Measurements from ENCODE around the gene EIF4E2. TPM values are rescaled to one million over a fixed set of nuclear protein-coding genes. Genes with fewer than 3 reads are reported as not detected.
"Not testable (repeated sequence)": the region's sequence is repeated elsewhere in the genome, so short reads cannot be mapped to it uniquely, and the experiment has no call there.

The EIF4E2 gene
- total RNA-seq, 1 experiment from 2014 or later = 52.7 TPM

DNA sequence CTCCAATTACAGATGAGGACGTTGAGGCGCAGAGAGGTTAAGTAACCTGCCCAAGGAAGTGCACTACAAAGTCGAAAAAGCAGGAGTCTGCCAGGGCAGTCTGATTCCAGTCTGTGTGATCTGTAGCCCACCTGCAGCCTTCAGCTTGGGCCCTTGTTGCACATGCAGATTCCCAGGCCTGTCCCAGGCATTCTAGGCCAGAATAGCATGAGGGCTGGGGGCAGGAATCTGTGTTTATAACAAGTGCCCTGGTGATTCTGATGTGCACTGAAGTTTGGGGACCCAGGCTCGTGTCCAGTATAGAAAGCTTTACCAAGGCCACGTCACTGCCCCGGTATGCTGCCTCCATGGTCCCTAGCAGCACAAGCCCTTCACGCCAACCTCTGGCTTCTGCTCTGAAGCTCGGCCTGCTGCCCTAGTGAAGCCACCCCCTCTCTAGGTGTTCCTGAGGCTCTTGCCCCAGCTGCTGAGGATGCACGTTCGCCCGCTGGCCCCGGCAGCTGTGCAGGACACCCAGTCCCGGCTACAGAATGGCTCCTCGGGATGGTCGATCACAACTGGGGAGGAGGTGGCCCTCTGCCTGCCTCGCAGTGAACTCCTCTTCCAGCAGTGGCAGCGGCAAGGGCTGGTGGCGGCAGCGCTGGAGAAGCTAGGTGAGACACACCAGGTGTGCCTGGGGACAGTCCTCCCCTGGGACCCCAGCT lies 6.4 kb upstream of the EIF4E2 start:
- no peak for DNase-seq (ENCODE audit: low read depth, low spot score)
- in situ Hi-C loops (cut with HindIII; ENCODE audit: low pct_unique_long_range_greater_than_20kb, low sequenced_read_pairs) = no loop called here

DNA sequence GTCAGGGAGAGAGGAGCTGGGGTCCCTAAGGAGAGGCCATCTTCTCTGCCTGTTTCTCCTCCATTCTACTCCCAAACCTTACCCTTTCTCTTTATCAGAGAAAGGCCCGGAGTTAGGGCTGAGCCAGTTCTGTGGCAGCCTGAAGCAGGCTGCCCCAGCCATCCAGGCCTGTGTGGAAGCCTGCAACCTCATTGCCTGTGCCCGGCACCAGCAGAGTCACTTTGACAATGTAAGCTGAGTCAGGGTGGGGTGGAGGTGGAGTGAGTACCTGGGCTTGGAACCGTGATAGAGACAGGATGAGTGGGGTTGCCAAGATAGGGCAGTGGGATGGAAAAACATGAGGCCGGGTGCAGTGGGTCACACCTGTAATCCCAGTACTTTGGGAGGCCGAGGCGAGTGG lies 5.8 kb upstream of the EIF4E2 start:
- in situ Hi-C loops (cut with HindIII; ENCODE audit: low pct_unique_long_range_greater_than_20kb, low sequenced_read_pairs) = no loop called here
- DNase-seq (ENCODE audit: low read depth, low spot score) = no peak

GRCh38 chr2:232545511-232546375 lies 4.7 kb upstream of the EIF4E2 start:
- in situ Hi-C loops (cut with HindIII; ENCODE audit: low pct_unique_long_range_greater_than_20kb, low sequenced_read_pairs) = no loop called here
- no peak for DNase-seq (ENCODE audit: low read depth, low spot score)

DNA sequence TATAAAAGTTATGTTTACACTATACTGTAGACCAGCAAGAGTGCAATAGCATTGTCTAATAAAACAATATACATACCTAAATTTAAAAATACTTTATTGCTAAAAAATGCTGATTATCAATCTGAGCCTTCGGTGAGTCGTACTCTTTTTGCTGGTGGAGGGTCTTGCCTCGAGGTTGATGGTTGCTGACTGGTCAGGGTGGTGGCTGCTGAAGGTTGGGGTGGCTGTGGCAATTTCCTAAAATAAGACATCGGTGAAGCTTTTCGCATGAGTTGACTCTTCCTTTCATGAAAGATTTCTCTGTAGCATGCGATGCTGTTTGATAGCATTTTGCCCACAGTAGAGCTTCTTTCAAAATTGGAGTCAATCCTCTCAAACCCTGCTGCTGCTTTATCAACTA lies 2.5 kb upstream of the EIF4E2 start:
- in situ Hi-C loops (cut with HindIII; ENCODE audit: low pct_unique_long_range_greater_than_20kb, low sequenced_read_pairs) = no loop called here
- no peak for DNase-seq (ENCODE audit: low read depth, low spot score)

DNA sequence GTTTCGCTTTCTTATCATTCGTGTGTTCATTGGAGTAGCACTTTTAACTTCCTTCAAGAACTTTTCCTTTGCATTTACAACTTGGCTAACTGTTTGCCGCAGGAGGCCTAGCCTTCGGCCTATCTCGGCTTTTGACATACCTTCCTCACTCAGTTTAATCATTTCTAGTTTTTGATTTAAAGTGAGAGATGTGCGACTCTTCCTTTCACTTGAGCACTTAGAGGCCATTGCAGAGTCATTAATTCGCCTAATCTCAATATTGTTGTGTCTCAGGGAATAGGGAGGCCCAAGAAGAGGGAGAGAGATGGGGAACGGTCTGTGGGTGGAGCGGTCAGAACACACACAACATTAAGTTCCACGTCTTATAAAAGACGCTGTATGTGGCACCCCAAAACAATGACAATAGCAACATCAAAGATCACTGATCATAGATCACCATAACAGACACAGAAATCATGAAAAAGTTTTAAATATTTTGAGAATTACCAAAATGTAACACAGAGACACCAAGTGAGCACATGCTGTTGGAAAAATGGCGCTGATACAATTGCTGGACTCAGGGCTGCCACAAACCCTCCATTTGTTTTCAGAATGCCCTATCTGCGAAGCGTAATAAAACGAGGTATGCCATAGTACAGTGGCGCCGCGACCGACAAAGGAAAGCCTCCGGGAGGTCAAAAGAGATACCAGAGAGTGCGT lies 685 bp upstream of the EIF4E2 start:
- DNase-seq (ENCODE audit: low read depth, low spot score) = no peak
- in situ Hi-C loops (cut with HindIII; ENCODE audit: low pct_unique_long_range_greater_than_20kb, low sequenced_read_pairs) = no loop called here

DNA sequence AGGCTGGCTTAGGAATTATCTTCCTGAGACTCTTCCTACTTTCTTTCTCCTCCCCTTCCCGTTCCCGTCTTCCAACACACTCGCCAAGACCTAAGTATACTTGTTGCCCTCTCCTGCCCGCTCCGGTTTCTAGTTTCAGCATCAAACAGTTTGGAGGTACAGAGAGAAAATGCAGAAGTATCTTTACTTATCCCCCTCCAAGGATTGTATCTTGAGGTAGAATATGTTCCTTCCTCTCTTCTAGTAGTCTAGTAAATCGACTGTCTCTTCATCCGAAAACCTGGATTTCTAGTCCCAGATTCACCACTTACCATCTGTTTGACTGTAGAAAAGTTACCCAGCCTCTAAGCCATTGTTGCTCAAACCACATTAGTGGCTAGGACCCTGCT lies 755 bp downstream of the EIF4E2 start:
- in situ Hi-C loops (cut with HindIII; ENCODE audit: low pct_unique_long_range_greater_than_20kb, low sequenced_read_pairs) = no loop called here
- no peak for DNase-seq (ENCODE audit: low read depth, low spot score)

DNA sequence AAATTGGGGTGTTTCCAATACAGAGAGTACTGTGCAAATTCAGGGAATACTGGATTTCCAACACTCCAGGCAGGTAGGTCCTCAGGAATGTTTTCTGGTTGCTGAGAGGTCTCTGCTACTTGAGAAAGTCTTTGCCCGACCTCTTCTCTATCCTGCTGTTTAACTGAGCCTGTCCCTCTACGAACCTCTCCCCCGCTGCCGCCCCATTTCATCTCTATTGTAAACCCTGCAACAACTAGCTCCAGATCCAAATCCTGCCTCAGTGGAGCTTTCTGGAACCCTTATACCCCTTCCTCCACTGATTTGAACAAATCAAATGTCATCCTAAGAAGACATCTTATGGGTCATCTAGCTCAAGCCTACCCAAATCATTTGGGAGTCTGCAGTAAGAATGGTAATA lies 1.3 kb downstream of the EIF4E2 start:
- no peak for DNase-seq (ENCODE audit: low read depth, low spot score)
- in situ Hi-C loops (cut with HindIII; ENCODE audit: low pct_unique_long_range_greater_than_20kb, low sequenced_read_pairs) = no loop called here

DNA sequence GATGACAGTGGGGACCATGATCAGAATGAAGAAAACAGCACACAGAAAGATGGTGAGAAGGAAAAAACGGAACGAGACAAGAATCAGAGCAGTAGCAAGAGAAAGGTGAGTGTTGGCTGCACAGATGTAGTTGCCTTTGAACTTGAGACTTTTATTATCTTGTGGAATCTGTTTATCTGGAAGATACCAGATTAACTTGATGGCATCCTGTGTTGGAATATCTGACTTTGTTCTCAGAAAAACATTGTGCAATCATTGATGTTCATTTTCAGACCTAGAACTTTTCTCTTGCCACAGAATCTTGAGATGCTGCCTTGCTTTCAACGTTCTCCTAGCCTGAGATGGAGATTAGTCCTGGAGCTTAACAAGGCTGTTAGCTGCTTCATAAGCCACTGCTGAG lies 5.9 kb downstream of the EIF4E2 start:
- in situ Hi-C loops (cut with HindIII; ENCODE audit: low pct_unique_long_range_greater_than_20kb, low sequenced_read_pairs) = no loop called here
- no peak for DNase-seq (ENCODE audit: low read depth, low spot score)

- in situ Hi-C loops (cut with HindIII; ENCODE audit: low pct_unique_long_range_greater_than_20kb, low sequenced_read_pairs) = no loop called here
- DNase-seq (ENCODE audit: low read depth, low spot score) = peak; percentile 32
Observed at GRCh38 chr2:232562515-232563151, 12.1 kb downstream of the EIF4E2 start.

- no peak for DNase-seq (ENCODE audit: low read depth, low spot score)
- in situ Hi-C loops (cut with HindIII; ENCODE audit: low pct_unique_long_range_greater_than_20kb, low sequenced_read_pairs) = no loop called here
Observed at GRCh38 chr2:232563580-232563979, 13.1 kb downstream of the EIF4E2 start.

- no peak for DNase-seq (ENCODE audit: low read depth, low spot score)
- in situ Hi-C loops (cut with HindIII; ENCODE audit: low pct_unique_long_range_greater_than_20kb, low sequenced_read_pairs) = no loop called here
Observed at GRCh38 chr2:232567721-232568120, 17.2 kb downstream of the EIF4E2 start.

DNA sequence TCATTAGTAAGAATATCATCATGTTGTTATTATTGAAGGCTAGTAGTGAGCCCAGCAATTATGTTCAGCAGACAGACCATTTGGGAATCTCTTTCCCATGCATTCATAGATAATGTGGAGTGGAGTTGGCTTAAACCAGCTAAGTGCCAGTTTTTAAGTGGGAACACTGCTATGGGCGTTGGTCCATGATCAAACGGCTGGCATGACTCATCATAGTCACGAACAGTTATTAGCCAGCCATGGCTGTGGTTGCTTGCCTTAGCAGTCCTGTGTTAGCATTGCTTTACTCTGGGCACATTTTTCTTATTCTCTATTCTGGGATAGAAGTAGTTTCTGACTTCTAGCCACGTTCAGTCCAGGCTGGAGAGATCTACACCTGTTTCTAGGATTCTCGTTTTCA lies 17.7 kb downstream of the EIF4E2 start:
- in situ Hi-C loops (cut with HindIII; ENCODE audit: low pct_unique_long_range_greater_than_20kb, low sequenced_read_pairs) = no loop called here
- no peak for DNase-seq (ENCODE audit: low read depth, low spot score)

DNA sequence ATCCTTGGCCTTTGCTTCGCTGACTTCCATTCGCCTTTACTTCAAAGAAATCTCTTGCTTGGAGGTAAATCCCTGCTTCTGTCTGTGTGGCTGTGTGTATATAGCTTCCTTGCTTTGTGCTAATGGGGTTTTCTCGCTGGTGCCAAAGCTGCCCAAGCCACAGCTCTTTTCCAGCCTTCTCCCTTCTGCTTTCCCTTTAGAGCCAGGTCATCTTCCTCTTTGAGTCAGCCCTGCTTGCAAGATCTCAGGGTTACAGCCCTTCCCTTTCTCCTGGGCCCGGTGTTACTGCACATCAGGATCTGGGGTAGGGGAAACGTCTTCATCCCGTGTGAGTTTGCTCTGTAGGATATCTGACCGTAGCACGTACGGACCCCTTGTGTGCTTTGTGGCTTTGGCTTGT lies 19.1 kb downstream of the EIF4E2 start:
- in situ Hi-C loops (cut with HindIII; ENCODE audit: low pct_unique_long_range_greater_than_20kb, low sequenced_read_pairs) = no loop called here
- DNase-seq (ENCODE audit: low read depth, low spot score) = no peak

GRCh38 chr2:232570481-232570880 lies 20.0 kb downstream of the EIF4E2 start:
- in situ Hi-C loops (cut with HindIII; ENCODE audit: low pct_unique_long_range_greater_than_20kb, low sequenced_read_pairs); DNase-seq (ENCODE audit: low read depth, low spot score): not testable (repeated sequence)

DNA sequence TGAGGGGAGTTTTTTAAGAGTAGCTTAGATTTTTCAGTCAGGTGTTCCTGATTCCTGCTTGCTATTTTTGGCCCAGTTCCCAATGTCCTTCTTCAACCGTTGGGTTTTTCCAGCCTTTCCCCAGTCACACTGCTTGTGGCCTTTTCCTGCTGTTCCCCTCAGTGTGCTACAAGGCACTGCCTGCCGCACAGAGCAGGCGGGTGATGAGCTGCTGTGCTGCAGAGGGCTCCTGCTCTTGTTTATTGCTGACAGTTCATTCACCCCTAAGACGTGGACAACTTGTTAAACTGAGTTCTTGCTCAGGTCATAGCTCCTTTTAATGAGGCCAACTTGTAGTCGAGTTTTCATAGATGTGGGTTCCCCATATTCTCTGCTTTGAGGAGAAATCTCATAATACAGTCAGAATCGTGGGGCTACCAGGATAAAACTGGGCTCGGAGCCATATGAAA lies 20.6 kb downstream of the EIF4E2 start:
- in situ Hi-C loops (cut with HindIII; ENCODE audit: low pct_unique_long_range_greater_than_20kb, low sequenced_read_pairs) = no loop called here
- DNase-seq (ENCODE audit: low read depth, low spot score) = no peak

- in situ Hi-C loops (cut with HindIII; ENCODE audit: low pct_unique_long_range_greater_than_20kb, low sequenced_read_pairs) = no loop called here
- DNase-seq (ENCODE audit: low read depth, low spot score) = no peak
Observed at GRCh38 chr2:232573042-232573441, 22.6 kb downstream of the EIF4E2 start.

- no peak for DNase-seq (ENCODE audit: low read depth, low spot score)
- in situ Hi-C loops (cut with HindIII; ENCODE audit: low pct_unique_long_range_greater_than_20kb, low sequenced_read_pairs) = no loop called here
Observed at GRCh38 chr2:232573771-232574435, 23.4 kb downstream of the EIF4E2 start.

Measured in SK-MEL-5 (cell line).